HG02588 (cell line): ENCODE results near the gene TNFRSF1B.
A peak's percentile ranks its signal among the peaks of the same experiment; 100 is the strongest.

Source experiments
- ATAC-seq: cut with Tn5 transposase; IDR thresholded peaks from one replicate; pipeline ENCODE4 v1.9.1; 2021; ENCODE audit warnings: mild to moderate bottlenecking, moderate library complexity; ENCODE audit not compliant: unreplicated experiment

TNFRSF1B gene

GRCh38 chr1:12157366-12158231 lies 9.2 kb upstream of the TNFRSF1B start:
- no peak for ATAC-seq

GRCh38 chr1:12158357-12159092 lies 8.3 kb upstream of the TNFRSF1B start:
- ATAC-seq = no peak

DNA sequence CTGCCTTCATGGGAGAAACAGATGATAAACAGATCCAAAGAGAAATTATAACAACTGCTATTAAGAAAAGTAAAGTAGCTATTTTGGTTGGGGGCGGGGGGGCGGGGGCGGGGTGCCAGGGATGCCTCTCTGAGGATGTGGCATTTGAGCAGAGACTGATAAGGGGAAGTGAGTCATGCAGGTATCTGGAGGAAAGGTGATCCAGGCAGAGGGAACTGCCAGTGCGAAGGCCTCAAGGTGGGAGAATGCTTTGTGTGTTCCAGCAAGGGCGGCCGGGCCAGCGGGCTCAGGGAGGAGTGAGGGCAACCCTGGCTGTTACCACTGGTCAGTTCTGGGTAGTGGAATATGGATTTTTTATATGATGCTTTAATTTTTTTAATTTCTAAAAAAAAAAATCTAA lies 7.0 kb upstream of the TNFRSF1B start:
- ATAC-seq = no peak

DNA sequence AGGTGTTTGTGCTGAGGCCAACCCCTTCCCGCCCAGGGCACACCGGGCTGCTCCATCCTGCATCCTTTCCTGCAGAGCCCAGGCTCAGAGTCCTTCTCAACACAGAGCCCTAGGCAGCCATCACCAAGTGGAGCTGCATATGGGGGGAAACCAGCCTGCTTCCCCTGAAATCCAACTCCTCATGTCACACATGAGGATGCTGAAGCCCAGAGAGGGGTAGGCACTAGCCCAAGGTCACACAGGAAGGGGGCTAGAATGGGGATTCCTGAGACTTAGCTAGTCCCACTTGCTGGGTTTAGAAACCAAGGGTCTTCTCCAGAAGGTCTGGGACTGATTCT lies 5.5 kb upstream of the TNFRSF1B start:
- ATAC-seq = no peak

DNA sequence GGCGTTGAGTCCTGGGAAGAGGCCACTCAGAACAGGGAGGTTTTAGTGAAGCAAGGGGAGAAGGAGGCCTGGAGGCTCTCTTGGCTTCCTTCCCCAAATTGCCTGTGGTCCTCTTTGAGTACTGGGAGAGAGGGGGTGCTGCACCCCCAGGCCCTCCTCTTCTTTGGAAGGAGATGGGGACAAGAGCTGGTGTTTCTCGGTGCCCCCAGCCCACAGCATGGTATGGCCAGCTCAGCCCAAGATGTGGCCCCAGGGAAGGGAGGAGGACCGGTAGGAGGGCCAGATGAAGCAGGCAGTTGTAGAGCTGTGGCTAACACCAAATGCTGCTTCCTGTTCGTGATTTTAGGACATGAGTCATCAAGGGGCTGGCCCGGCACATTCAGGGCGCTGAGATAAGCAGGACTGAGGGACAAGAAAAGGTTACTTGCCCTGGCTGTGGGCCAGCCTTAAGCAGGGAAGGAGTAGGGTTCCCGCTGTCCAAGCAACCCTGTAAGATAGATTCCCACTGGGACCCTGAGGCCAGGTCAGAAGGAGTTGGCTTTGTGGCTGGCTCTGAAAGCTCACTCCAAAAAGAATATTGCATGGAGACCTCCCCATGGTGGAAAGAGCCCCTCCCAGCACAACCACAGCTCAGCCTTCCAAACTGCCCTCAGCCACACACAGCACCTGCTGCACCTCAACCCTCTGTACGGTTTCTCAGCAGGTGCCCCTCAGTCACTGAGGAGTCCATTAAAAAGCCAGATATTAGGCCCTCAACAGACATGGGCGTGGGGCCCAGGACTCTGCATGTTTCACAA lies 4.9 kb upstream of the TNFRSF1B start:
- peak; percentile 78 for ATAC-seq

- no peak for ATAC-seq
These were observed 4.2 kb upstream of the TNFRSF1B start for GRCh38 chr1:12162459-12163137.

DNA sequence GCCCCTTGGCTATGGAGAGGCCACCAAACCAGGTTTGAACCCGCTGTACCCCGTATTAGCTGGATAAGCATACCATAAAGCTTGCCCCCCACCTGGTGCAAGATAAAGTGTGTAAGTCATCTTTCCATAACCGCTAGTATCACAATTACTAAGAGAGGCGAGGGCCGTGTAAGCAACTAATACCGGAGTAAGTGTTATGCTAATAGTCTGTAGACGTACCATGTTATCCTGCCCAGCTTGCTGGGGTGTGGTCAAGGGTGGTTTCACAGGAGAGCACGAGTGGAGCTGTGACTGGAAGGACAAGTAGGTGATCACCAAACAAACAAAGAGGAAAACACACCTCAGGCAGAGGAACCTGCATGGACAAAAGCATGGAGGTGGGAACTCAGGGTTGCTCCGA lies 3.6 kb upstream of the TNFRSF1B start:
- no peak for ATAC-seq

DNA sequence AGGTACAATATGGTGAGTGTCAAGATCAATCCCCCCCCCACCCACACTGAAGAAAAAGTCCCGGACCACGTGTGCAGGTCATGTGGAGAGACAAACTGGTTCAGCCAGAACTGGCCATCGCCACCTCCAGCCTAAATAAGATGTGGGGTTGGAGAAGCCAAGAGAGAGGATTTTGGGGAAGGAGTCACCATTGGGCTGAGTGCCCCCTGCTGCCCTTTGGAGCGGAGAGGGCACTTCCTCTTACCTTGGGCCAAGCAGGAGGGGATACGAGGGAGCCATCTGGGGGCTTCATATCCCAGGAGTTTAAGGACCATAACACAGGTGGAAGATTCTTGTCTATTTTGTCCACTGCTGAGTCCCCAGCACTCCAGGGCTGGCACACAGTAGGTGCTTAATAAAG lies 2.6 kb upstream of the TNFRSF1B start:
- no peak for ATAC-seq

GRCh38 chr1:12165342-12165741 lies 1.4 kb upstream of the TNFRSF1B start:
- ATAC-seq = no peak

DNA sequence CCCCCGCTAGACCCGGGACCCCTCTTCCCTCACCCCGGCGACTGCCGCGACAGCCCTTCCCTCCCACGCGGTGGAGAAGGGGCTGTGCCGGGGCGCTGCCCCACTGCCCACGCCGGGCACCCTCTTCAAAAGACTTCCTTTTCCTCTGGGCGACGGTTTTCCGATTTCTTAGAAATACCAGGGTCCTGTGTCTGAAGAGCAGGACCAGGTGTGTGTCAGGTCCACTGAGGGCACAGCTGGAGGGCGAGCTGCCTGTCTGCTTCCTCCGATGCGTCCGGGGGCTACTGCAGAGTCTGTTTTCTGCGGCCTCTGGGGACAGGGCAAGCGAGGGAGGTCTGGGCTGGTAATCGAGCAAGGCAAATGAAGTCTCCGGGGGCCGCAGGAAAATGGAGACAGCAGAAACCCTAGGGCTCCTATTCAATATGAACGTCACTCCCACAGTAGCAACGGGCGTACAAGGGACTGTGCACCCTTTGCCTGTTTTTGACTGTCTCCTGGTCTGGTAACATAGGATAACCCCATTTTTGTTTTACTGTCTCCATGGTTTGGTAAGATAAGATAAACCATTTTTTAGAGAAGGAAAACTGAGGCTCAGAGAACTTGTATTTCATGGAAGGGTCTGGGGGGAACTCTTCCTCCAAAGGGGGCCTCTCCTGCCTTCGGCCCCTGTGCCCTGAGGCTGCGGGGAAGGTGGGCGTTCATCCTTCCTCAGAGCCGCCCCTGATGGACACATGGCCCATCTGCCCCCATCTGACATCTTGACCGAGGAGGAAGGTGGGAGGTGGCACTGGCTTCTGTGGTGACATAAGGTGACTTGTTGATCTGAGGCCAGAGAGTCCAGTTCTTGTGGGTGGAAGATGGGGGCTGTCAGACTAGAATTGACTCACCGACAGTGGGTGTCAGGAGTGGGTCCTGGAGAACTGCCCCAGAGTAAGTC lies 970 bp downstream of the TNFRSF1B start:
- ATAC-seq = no peak

DNA sequence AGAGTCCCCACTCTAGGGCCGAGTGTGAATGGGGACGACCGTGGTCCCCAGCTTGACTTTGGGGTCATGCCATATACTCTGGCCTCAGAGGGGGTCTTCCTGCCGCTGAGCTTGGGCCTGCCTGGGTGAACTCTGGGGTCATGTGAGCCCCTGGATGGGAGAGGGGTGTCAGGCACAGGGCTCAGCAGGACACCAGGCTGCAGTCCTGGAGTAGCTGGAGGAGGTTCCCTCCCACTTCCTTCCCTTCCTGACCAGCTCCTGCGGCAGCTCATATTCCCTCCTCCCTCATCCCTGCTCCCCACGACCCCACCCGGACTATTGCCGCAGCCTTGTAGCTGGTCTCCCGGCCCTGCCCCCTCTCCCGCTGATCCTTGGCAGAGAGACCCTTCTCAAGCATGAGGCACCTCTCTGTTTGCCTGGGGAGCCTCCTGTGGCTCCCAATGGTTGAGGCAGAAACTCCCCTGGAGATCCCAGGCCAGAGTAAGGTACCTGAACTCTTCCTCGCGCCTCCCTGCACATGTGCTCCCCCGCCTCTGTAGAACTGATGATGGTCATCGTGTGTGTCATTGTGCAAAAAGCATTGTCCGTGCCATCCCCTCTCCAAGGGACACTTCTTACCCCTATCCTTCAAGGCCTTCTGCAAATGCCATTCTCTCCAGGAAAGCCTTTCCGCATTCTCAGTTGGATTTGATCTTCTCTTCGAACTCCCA lies 1.8 kb downstream of the TNFRSF1B start:
- no peak for ATAC-seq

- ATAC-seq = no peak
These were observed 2.8 kb downstream of the TNFRSF1B start for GRCh38 chr1:12169442-12170135.

GRCh38 chr1:12170263-12170671 lies 3.5 kb downstream of the TNFRSF1B start:
- no peak for ATAC-seq

GRCh38 chr1:12171206-12172041 lies 4.6 kb downstream of the TNFRSF1B start:
- ATAC-seq = no peak

DNA sequence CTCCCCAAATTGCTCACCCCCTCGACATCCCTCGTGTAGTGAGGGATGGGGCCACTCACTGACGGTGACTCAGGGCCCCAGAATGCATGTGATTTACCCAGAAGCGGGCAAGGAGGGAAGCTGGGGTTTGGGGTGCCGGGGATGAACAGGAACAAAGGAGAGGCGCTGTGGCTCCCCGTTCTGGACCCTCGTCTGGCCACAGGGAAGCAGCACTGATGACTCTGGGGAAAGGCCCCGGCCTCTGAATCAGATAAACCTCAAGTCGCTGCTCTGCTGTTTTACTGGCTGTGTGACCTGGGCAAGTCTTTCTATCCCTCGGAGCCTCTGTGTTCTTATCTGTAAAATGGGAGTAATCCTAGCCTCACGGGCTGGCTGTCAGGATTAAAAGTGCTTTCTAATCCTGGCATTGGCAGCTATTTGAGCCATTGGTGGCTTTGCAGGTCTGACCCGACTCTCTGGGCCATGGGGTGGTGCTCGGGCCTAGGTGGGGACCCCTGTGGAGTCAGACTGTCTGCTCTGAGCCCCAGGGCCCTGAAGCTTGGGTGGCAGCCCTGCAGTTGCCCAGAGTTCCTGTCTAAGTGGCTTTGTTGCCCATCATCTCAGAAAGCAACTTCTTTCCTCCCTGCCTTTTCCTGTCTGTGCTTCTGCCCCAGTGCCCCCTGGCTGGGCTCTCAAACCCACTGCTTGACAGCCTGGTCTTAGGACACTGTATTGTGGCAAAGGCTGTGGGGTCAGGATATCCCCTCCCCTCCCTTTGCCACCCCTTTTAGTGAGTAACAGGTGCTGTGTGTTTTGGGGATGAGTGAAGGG lies 5.5 kb downstream of the TNFRSF1B start:
- no peak for ATAC-seq

DNA sequence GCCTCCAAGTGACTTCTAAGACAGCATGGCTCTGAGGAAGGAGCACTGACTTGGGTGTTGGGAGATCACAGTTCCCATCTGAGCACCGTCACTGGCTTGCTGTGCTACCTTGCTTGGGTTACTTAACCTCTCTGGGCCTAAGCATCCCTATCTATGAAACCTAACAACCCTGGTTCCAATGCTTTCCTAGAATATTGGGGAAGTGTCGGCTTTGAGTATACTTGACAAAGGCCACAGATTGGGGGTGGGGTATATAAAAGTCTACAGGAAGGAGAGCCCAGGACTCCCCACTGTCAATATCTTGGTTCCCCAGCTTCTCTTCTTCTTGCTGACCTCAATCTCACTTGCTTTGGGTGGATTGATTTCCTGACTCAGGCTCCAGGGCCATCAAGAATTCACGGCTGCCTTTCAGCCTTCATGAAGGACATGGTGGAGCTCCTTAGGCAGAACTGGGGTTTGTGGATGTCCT lies 6.3 kb downstream of the TNFRSF1B start:
- no peak for ATAC-seq

DNA sequence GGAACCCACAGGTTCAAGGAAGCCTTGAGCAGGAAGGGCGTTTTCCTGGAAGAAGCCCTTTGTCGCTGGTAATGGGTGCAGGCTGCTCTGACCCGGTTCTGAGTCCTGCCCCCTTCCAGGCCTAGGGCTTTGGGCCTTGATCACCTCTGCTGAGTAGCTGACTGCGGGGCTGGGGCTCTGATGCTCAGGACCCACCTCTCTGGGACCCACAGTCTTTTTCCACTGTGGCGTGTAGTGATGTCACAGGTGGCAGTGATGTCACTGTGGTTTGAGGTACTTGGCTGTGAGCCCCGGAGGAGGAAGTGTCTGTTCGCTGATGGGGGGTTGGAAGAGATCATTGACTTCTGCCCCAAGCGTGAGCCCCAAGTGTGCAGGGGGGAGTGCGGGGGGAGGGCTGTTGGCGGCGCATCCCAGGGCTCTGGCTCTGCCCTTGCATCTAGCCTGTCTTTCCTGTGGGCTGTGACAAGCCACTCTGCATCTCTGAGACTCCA lies 6.9 kb downstream of the TNFRSF1B start:
- no peak for ATAC-seq
